Activated naive CD8-positive, alpha-beta T cell treated with anti-CD3 and anti-CD28 coated beads, Interleukin-2, amount 50 U/mL, for 24 hours (primary cell): Measurements from ENCODE around the gene BCR.

Source experiments
- ATAC-seq: fragments of 150-1000 bp; cut with Tn5 transposase; one replicate; pipeline ENCODE4 v1.10.0; 2021
- DNase-seq: peaks from one replicate; pipeline ENCODE4 v3.0.0; 2021
- H3K27ac Mint-ChIP-seq: one replicate; pipeline ENCODE4 v1.8.0; 2021; ENCODE audit warnings: mild to moderate bottlenecking, mixed read lengths
- H3K27me3 Mint-ChIP-seq: one replicate; pipeline ENCODE4 v1.8.0; 2021; ENCODE audit warnings: mixed read lengths
- H3K36me3 Mint-ChIP-seq: one replicate; pipeline ENCODE4 v1.8.0; 2021; ENCODE audit warnings: low read depth, mixed read lengths
- H3K4me1 Mint-ChIP-seq: one replicate; pipeline ENCODE4 v1.8.0; 2021; ENCODE audit warnings: mixed read lengths
- H3K4me3 Mint-ChIP-seq: one replicate; pipeline ENCODE4 v1.8.0; 2021; ENCODE audit warnings: mild to moderate bottlenecking, moderate library complexity, mixed read lengths
- H3K9me3 Mint-ChIP-seq: one replicate; pipeline ENCODE4 v1.8.0; 2021; ENCODE audit warnings: mixed read lengths

BCR gene

GRCh38 chr22:23218867-23219251 lies 38.5 kb downstream of the BCR start:
- peaks cover 97% of the 10 kb centered on the region for H3K4me1 Mint-ChIP-seq
- H3K4me3 Mint-ChIP-seq = peak overlapping the region; percentile 34
- H3K27me3 Mint-ChIP-seq = no peaks in the 10 kb centered on the region
- peak overlapping the region; percentile 82 for H3K27ac Mint-ChIP-seq
- H3K36me3 Mint-ChIP-seq = peaks cover under 1% of the 10 kb centered on the region
- ATAC-seq (no peak), DNase-seq (no peak)
- H3K9me3 Mint-ChIP-seq = no peaks in the 10 kb centered on the region

GRCh38 chr22:23219317-23219716 lies 39.0 kb downstream of the BCR start:
- Mint-ChIP-seq H3K9me3 (no peaks in the 10 kb centered on the region), H3K27me3 (no peaks in the 10 kb centered on the region), H3K36me3 (no peaks in the 10 kb centered on the region), H3K4me3 (peak overlapping the region; percentile 66), H3K27ac (peak overlapping the region; percentile 82), H3K4me1 (peaks cover 97% of the 10 kb centered on the region)
- DNase-seq (no peak), ATAC-seq (no peak)

- peaks cover 98% of the 10 kb centered on the region for H3K4me1 Mint-ChIP-seq
- no peaks in the 10 kb centered on the region for H3K27me3 Mint-ChIP-seq
- peak overlapping the region; percentile 82 for H3K27ac Mint-ChIP-seq
- DNase-seq (peak; percentile 76), ATAC-seq (peak; percentile 77)
- peaks cover 1% of the 10 kb centered on the region for H3K36me3 Mint-ChIP-seq
- peak overlapping the region; percentile 66 for H3K4me3 Mint-ChIP-seq
- no peaks in the 10 kb centered on the region for H3K9me3 Mint-ChIP-seq
These were observed 39.6 kb downstream of the BCR start for GRCh38 chr22:23219822-23220484.

- ATAC-seq (no peak), DNase-seq (peak; percentile 37)
- peak overlapping the region; percentile 66 for H3K4me3 Mint-ChIP-seq
- peaks cover 98% of the 10 kb centered on the region for H3K4me1 Mint-ChIP-seq
- H3K9me3 Mint-ChIP-seq = no peaks in the 10 kb centered on the region
- H3K27ac Mint-ChIP-seq = peak overlapping the region; percentile 82
- H3K27me3 Mint-ChIP-seq = no peaks in the 10 kb centered on the region
- peaks cover 4% of the 10 kb centered on the region for H3K36me3 Mint-ChIP-seq
These were observed 40.4 kb downstream of the BCR start for GRCh38 chr22:23220485-23221350.

- Mint-ChIP-seq H3K4me1 (peaks cover 98% of the 10 kb centered on the region), H3K4me3 (no peak overlapping the region), H3K27ac (no peak overlapping the region), H3K9me3 (no peaks in the 10 kb centered on the region), H3K27me3 (no peaks in the 10 kb centered on the region), H3K36me3 (peaks cover 4% of the 10 kb centered on the region)
- ATAC-seq = no peak
- DNase-seq = no peak
These were observed 41.1 kb downstream of the BCR start for GRCh38 chr22:23221351-23221804.

- H3K36me3 Mint-ChIP-seq = peaks cover 4% of the 10 kb centered on the region
- peaks cover 98% of the 10 kb centered on the region for H3K4me1 Mint-ChIP-seq
- ATAC-seq = no peak
These were observed 41.9 kb downstream of the BCR start for GRCh38 chr22:23222033-23222792.

GRCh38 chr22:23222793-23223568 lies 42.7 kb downstream of the BCR start:
- ATAC-seq (no peak), DNase-seq (no peak)
- H3K36me3 Mint-ChIP-seq = peaks cover 6% of the 10 kb centered on the region
- peaks cover 2% of the 10 kb centered on the region for H3K9me3 Mint-ChIP-seq
- no peak overlapping the region for H3K4me3 Mint-ChIP-seq
- peaks cover 98% of the 10 kb centered on the region for H3K4me1 Mint-ChIP-seq
- no peaks in the 10 kb centered on the region for H3K27me3 Mint-ChIP-seq
- peak overlapping the region; percentile 10 for H3K27ac Mint-ChIP-seq

More at GRCh38 chr22:23222033-23222792, 41.9 kb downstream of the BCR start:
- H3K27ac Mint-ChIP-seq = peak overlapping the region; percentile 10
- no peaks in the 10 kb centered on the region for H3K27me3 Mint-ChIP-seq
- no peak for DNase-seq
- no peak overlapping the region for H3K4me3 Mint-ChIP-seq
- H3K9me3 Mint-ChIP-seq = no peaks in the 10 kb centered on the region

- H3K4me3 Mint-ChIP-seq = no peak overlapping the region
These were observed 43.4 kb downstream of the BCR start for GRCh38 chr22:23223569-23224317.

GRCh38 chr22:23224846-23225245 lies 44.5 kb downstream of the BCR start:
- Mint-ChIP-seq H3K9me3 (peaks cover 15% of the 10 kb centered on the region), H3K4me1 (peaks cover 83% of the 10 kb centered on the region), H3K27ac (peak overlapping the region; percentile 60), H3K27me3 (no peaks in the 10 kb centered on the region), H3K4me3 (no peak overlapping the region), H3K36me3 (peaks cover 23% of the 10 kb centered on the region)
- ATAC-seq (no peak), DNase-seq (no peak)

More at GRCh38 chr22:23223569-23224317, 43.4 kb downstream of the BCR start:
- Mint-ChIP-seq H3K36me3 (peaks cover 14% of the 10 kb centered on the region), H3K27ac (no peak overlapping the region), H3K27me3 (no peaks in the 10 kb centered on the region), H3K9me3 (peaks cover 9% of the 10 kb centered on the region), H3K4me1 (peaks cover 94% of the 10 kb centered on the region)
- no peak for ATAC-seq
- no peak for DNase-seq

- ATAC-seq = peak; percentile 44
- H3K4me1 Mint-ChIP-seq = peaks cover 78% of the 10 kb centered on the region
These were observed 45.0 kb downstream of the BCR start for GRCh38 chr22:23225337-23225723.

GRCh38 chr22:23225724-23226496 lies 45.6 kb downstream of the BCR start:
- Mint-ChIP-seq H3K36me3 (peaks cover 26% of the 10 kb centered on the region), H3K27ac (peak overlapping the region; percentile 70), H3K4me3 (no peak overlapping the region), H3K9me3 (peaks cover 15% of the 10 kb centered on the region), H3K4me1 (peaks cover 72% of the 10 kb centered on the region), H3K27me3 (no peaks in the 10 kb centered on the region)
- ATAC-seq (peak; percentile 54), DNase-seq (no peak)

More at GRCh38 chr22:23225337-23225723, 45.0 kb downstream of the BCR start:
- Mint-ChIP-seq H3K4me3 (no peak overlapping the region), H3K9me3 (peaks cover 15% of the 10 kb centered on the region), H3K27ac (peak overlapping the region; percentile 60), H3K27me3 (no peaks in the 10 kb centered on the region), H3K36me3 (peaks cover 26% of the 10 kb centered on the region)
- DNase-seq = no peak

- peaks cover 26% of the 10 kb centered on the region for H3K36me3 Mint-ChIP-seq
- DNase-seq (no peak), ATAC-seq (no peak)
- H3K4me1 Mint-ChIP-seq = peaks cover 70% of the 10 kb centered on the region
- H3K9me3 Mint-ChIP-seq = peaks cover 15% of the 10 kb centered on the region
- H3K27ac Mint-ChIP-seq = peak overlapping the region; percentile 70
- H3K4me3 Mint-ChIP-seq = no peak overlapping the region
- H3K27me3 Mint-ChIP-seq = no peaks in the 10 kb centered on the region
These were observed 46.2 kb downstream of the BCR start for GRCh38 chr22:23226497-23226850.

GRCh38 chr22:23227380-23227779 lies 47.1 kb downstream of the BCR start:
- Mint-ChIP-seq H3K36me3 (peaks cover 26% of the 10 kb centered on the region), H3K27ac (no peak overlapping the region), H3K4me3 (no peak overlapping the region), H3K27me3 (no peaks in the 10 kb centered on the region), H3K9me3 (peaks cover 15% of the 10 kb centered on the region), H3K4me1 (peaks cover 62% of the 10 kb centered on the region)
- DNase-seq (no peak), ATAC-seq (no peak)
